GM12878 (cell line): ENCODE measurements around the gene TRIM71. TPM values are rescaled to one million over a fixed set of nuclear protein-coding genes. Genes with fewer than 3 reads are reported as not detected.

Experiments
- ATAC-seq: fragments of 200-7000 bp; cut with Tn5 transposase; 3 replicates; pipeline ENCODE4 v1.9.1; 2020; ENCODE audit warnings: mild to moderate bottlenecking, moderate library complexity
- BruUV-seq: library from RNA; stranded (reverse); fragments of 400-500 nt; replicated peaks from 2 replicates; lab custom pipeline; 2021; lab: Mats Ljungman, UMichigan
- CTCF ChIA-PET: fragments of 300-600 bp; sonication (Branson Sonifier 250); formaldehyde crosslinking; extraction: SDS; loops from one replicate; lab custom pipeline; 2021; ENCODE audit warnings: inconsistent platforms; lab: Yijun Ruan, JAX
- POLR2A ChIA-PET: fragments of 350-600 bp; formaldehyde crosslinking; extraction: SDS; loops from one replicate; lab custom pipeline; 2021; ENCODE audit warnings: inconsistent platforms; lab: Charles Lee
- RAD21 ChIA-PET: fragments of 300-600 bp; sonication (Branson Sonifier 250); formaldehyde crosslinking; loops from one replicate; lab custom pipeline; 2023; ENCODE audit warnings: antibody characterized with exemption; ENCODE audit not compliant: unreplicated experiment; lab: Charles Lee
- SMC1A ChIA-PET: fragments of 300-600 bp; sonication (Branson Sonifier 250); formaldehyde crosslinking; loops from one replicate; lab custom pipeline; 2023; ENCODE audit not compliant: unreplicated experiment, uncharacterized antibody; lab: Charles Lee
- DNase-seq: peaks from one replicate; pipeline ENCODE4 v3.0.0-alpha.2; 2011; ENCODE audit warnings: low read depth, low spot score
- FAIRE-seq: peaks from 3 replicates; lab custom pipeline; 2011; peaks lifted over from hg19 to GRCh38; lab: Jason Lieb, UNC
- H2AFZ ChIP-seq: 2 replicates; pipeline ENCODE4 v1.6.0; 2011; ENCODE audit warnings: low read depth, low read length, control low read depth; ENCODE audit not compliant: control insufficient read depth
- H3K27ac ChIP-seq: 2 replicates; pipeline ENCODE4 v1.5.1; 2011; ENCODE audit warnings: control low read depth; ENCODE audit not compliant: control insufficient read depth, insufficient read depth
- H3K27me3 ChIP-seq, 2 experiments: replicated peaks in 1 of 2; 2 replicates each; pipeline versions ENCODE4 v1.6.0 to v1.6.1; 2011; ENCODE audit warnings: low read length in 1 of 2; ENCODE audit not compliant: control insufficient read depth in 2 of 2, insufficient read depth in 2 of 2
- H3K36me3 ChIP-seq, 2 experiments: 2 replicates each; pipeline ENCODE4 v1.5.1; 2011; ENCODE audit warnings: low read length in 1 of 2; ENCODE audit not compliant: control insufficient read depth in 2 of 2, insufficient read depth in 2 of 2
- H3K4me1 ChIP-seq: 2 replicates; pipeline ENCODE4 v1.6.1; 2011; ENCODE audit warnings: mild to moderate bottlenecking, low read length, moderate library complexity, mixed read lengths; ENCODE audit not compliant: control insufficient read depth, insufficient read depth
- H3K4me2 ChIP-seq: 2 replicates; pipeline ENCODE4 v1.6.0; 2011; ENCODE audit warnings: control low read depth; ENCODE audit not compliant: control insufficient read depth, insufficient read depth
- H3K4me3 ChIP-seq: fragments of 200-600 bp; sonication (generic); 2 replicates; pipeline ENCODE4 v1.5.1; 2016
- H3K79me2 ChIP-seq: 2 replicates; pipeline ENCODE4 v1.6.0; 2011; ENCODE audit warnings: low read length; ENCODE audit not compliant: control insufficient read depth, insufficient read depth
- H3K9ac ChIP-seq: 2 replicates; pipeline ENCODE4 v1.8.0; 2011; ENCODE audit warnings: low read length, control low read depth, mixed read lengths; ENCODE audit not compliant: control insufficient read depth, insufficient read depth
- H3K9me3 ChIP-seq: replicated peaks from 3 replicates; pipeline ENCODE4 v1.5.1; 2011; ENCODE audit warnings: mild to moderate bottlenecking, low read length; ENCODE audit not compliant: control insufficient read depth, insufficient read depth
- H4K20me1 ChIP-seq: 2 replicates; pipeline ENCODE4 v1.6.0; 2011; ENCODE audit not compliant: control insufficient read depth, insufficient read depth
- ATF2 ChIP-seq: IDR thresholded peaks from 2 replicates; pipeline ENCODE4 v1.6.1; 2012; ENCODE audit warnings: low read length, inconsistent platforms
- BACH1 ChIP-seq: fragments of 450-650 bp; IDR thresholded peaks from 2 replicates; pipeline ENCODE4 v1.6.1; 2017; ENCODE audit warnings: mild to moderate bottlenecking, borderline replicate concordance
- BHLHE40 ChIP-seq, 2 experiments: fragments of 450-650 bp in 1 of 2; IDR thresholded peaks; 2 replicates each; pipeline ENCODE4 v1.6.1; 2011 to 2017; ENCODE audit warnings: low read depth in 2 of 2, borderline replicate concordance in 1 of 2, improper control_type of control experiment in 1 of 2, low read length in 1 of 2, mild to moderate bottlenecking in 1 of 2
- CHD2 ChIP-seq: IDR thresholded peaks from 2 replicates; pipeline ENCODE4 v1.6.1; 2011; ENCODE audit warnings: low read depth, low read length, improper control_type of control experiment, borderline replicate concordance
- MAX ChIP-seq: IDR thresholded peaks from 2 replicates; pipeline ENCODE4 v1.6.1; 2012; ENCODE audit warnings: low read depth, low read length, improper control_type of control experiment
- MEF2A ChIP-seq: IDR thresholded peaks from 2 replicates; pipeline ENCODE4 v1.6.1; 2011; ENCODE audit warnings: low read depth, mild to moderate bottlenecking, low read length, moderate library complexity; ENCODE audit not compliant: insufficient read depth
- RUNX3 ChIP-seq: IDR thresholded peaks from 2 replicates; pipeline ENCODE4 v1.6.1; 2012; ENCODE audit warnings: low read length, inconsistent platforms
- SIN3A ChIP-seq: IDR thresholded peaks from 2 replicates; pipeline ENCODE4 v1.6.1; 2012; ENCODE audit warnings: low read depth, low read length, improper control_type of control experiment
- SMC3 ChIP-seq: IDR thresholded peaks from 2 replicates; pipeline ENCODE4 v1.6.1; 2011; ENCODE audit warnings: low read length, improper control_type of control experiment, borderline replicate concordance
- TCF3 ChIP-seq: IDR thresholded peaks from 2 replicates; pipeline ENCODE4 v1.6.1; 2012; ENCODE audit warnings: low read depth, mild to moderate bottlenecking, low read length, borderline replicate concordance; ENCODE audit not compliant: insufficient read depth
- ZBTB4 ChIP-seq: fragments of 450-650 bp; formaldehyde crosslinking; IDR thresholded peaks from 2 replicates; pipeline ENCODE4 v1.4.0; 2022; ENCODE audit warnings: mild to moderate bottlenecking, moderate library complexity
- ZNF687 ChIP-seq: fragments of 450-650 bp; IDR thresholded peaks from 2 replicates; pipeline ENCODE4 v1.6.1; 2017; ENCODE audit warnings: mild to moderate bottlenecking, moderate library complexity
- WGBS: methylation state at CpG from one replicate; pipeline ENCODE4 v1.1.6; 2016; ENCODE audit warnings: low lambda C conversion rate; ENCODE audit not compliant: insufficient replicate concordance, insufficient coverage; ENCODE audit errors: missing lambda C conversion rate; 5-methylcytosine and 5-hydroxymethylcytosine counted together
- in situ Hi-C: fragments of 300-500 bp; cut with MboI; formaldehyde crosslinking; loops from 9 replicates; pipeline ENCODE4 v1.14.3; 2018; ENCODE audit warnings: mixed read lengths
- intact Hi-C: fragments of 100-400 bp; cut with micrococcal nuclease; formaldehyde crosslinking; loops from one replicate; pipeline ENCODE4 v1.14.2; 2022; ENCODE audit not compliant: unreplicated experiment
- polyA plus RNA-seq, 11 experiments: library from polyadenylated mRNA; depleted of rRNA in 4 of 11; unstranded in 6 of 11; stranded (reverse) in 5 of 11; fragments of >200 nt; fragmentation: Nextera tagmentation in 4 of 11; fragmentation: Illumina TruSeq in 1 of 11; extraction: Ambion mirVana in 4 of 11; extraction: Trizol in 1 of 11; gene quantifications; 1 replicate in 1 of 11; 2 replicates in 10 of 11; pipeline versions ENCODE4 v1.2.1 to v1.2.3, GENCODE V29; 2011 to 2016; ENCODE audit warnings: inconsistent platforms in 2 of 11, missing spikeins in 2 of 11, low read depth in 1 of 11
- total RNA-seq, 4 experiments: library from RNA; depleted of rRNA in 3 of 4; stranded (reverse); fragments of >200 nt in 3 of 4; fragmentation: Illumina TruSeq in 1 of 4; extraction: Trizol in 1 of 4; gene quantifications; 2 replicates each; pipeline versions ENCODE4 v1.2.1 to v1.2.3, GENCODE V29; 2013 to 2021

The TRIM71 gene
- total and polyA plus RNA-seq, 10 of the 15 experiments (the other 5 are each of a cell fraction or from before 2014, with no cell fraction given): 0.02 to 1.8 (median 0.16) TPM

- Histone ChIP-seq H3K79me2 (no peaks in the 10 kb centered on the region), H3K9ac (peak overlapping the region; percentile 54; the same call in 1 of the 2 replicates), H3K4me3 (peak overlapping the region; percentile 66), H3K4me2 (peak overlapping the region; percentile 100), H3K36me3 (no peaks in the 10 kb centered on the region; a peak in 1 of 4 replicates), H3K4me1 (no peaks in the 10 kb centered on the region), H4K20me1 (no peaks in the 10 kb centered on the region), H2AFZ (peak overlapping the region; percentile 90), H3K27me3 (no peaks in the 10 kb centered on the region), H3K27ac (no peak overlapping the region), H3K9me3 (no peaks in the 10 kb centered on the region)
- WGBS: under 1% methylated on average over 59 of the region's 59 CpGs
- intact Hi-C loops (loop anchor here (1.0 to 10.0 kb wide), 2 partner anchors 121 to 267 kb away; no protein-coding TSS in a partner anchor), in situ Hi-C loops (no loop called here)
- FAIRE-seq (no peak), ATAC-seq (peak; percentile 99), DNase-seq (peak; percentile 26)
- RAD21 ChIA-PET: interaction anchor here (0.6 to 1.6 kb wide), 7 partner anchors 18 to 274 kb away, joined by 3 to 6 read pairs (median 4); no protein-coding TSS in a partner anchor
- CTCF ChIA-PET: interaction anchor here (0.6 to 2.4 kb wide), 28 partner anchors 8 to 670 kb away, joined by 3 to 13 read pairs (median 3); partner anchors contain the start of gene CNOT10
- no TSS peak for BruUV-seq
- POLR2A ChIA-PET: no interaction called here
- SMC1A ChIA-PET: interaction anchor here (0.7 to 1.5 kb wide), 7 partner anchors 10 to 323 kb away, joined by 3 to 4 read pairs (median 3); no protein-coding TSS in a partner anchor
- peak; percentile 19; the same call in 1 of the 2 replicates for TF ChIP-seq ZNF687
- peak; percentile 51; the same call in 1 of the 2 replicates for TF ChIP-seq MAX
- TF ChIP-seq RUNX3: peak; percentile 41
- TF ChIP-seq MEF2A: no peak
- TF ChIP-seq SMC3: peak; percentile 54; the same call in 1 of the 2 replicates
- 0 out of 2 replicates have a peak, but pooled peaks have one; percentile 36 for TF ChIP-seq TCF3
- TF ChIP-seq BACH1: peak; percentile 42; the same call in 1 of the 2 replicates
- TF ChIP-seq BHLHE40 (IDR thresholded peaks at IDR 0.05; ENCODE audit: borderline replicate concordance in 1 of 2, low read depth in 2 of 2, low read length in 1 of 2): peak; percentile 53 to 72; a peak in 3 of 4 replicates
- TF ChIP-seq CHD2: 0 out of 2 replicates have a peak, but pooled peaks have one; percentile 37
- no peak for TF ChIP-seq ZBTB4
- no peak for TF ChIP-seq ATF2
- TF ChIP-seq SIN3A: peak; percentile 73; the same call in 1 of the 2 replicates
These were observed 36.4 kb upstream of the TRIM71 start for GRCh38 chr3:32781211-32781968.
